SK-N-DZ (cell line): ENCODE results near the gene BTBD9.

Experiments
- DNase-seq: peaks from one replicate; pipeline ENCODE4 v3.0.0-alpha.2; 2015; ENCODE audit warnings: low spot score

BTBD9 gene

GRCh38 chr6:38555606-38556005 is 84.1 kb downstream of the BTBD9 start:
- no peak for DNase-seq

- DNase-seq: no peak
These were observed 84.9 kb downstream of the BTBD9 start for GRCh38 chr6:38554700-38555413.

- no peak for DNase-seq
These were observed 85.7 kb downstream of the BTBD9 start for GRCh38 chr6:38554014-38554413.

- DNase-seq: no peak
These were observed 87.6 kb downstream of the BTBD9 start for GRCh38 chr6:38552121-38552520.

GRCh38 chr6:38549795-38550194 is 89.9 kb downstream of the BTBD9 start:
- no peak for DNase-seq

- no peak for DNase-seq
These were observed 90.5 kb downstream of the BTBD9 start for GRCh38 chr6:38549180-38549579.

- DNase-seq: no peak
These were observed 96.7 kb downstream of the BTBD9 start for GRCh38 chr6:38543022-38543421.

GRCh38 chr6:38542031-38542430 is 97.7 kb downstream of the BTBD9 start:
- no peak for DNase-seq

GRCh38 chr6:38533064-38533463 is 106.7 kb downstream of the BTBD9 start:
- DNase-seq: no peak

- DNase-seq: no peak
These were observed 108.6 kb downstream of the BTBD9 start for GRCh38 chr6:38531134-38531533.

- DNase-seq: no peak
These were observed 111.3 kb downstream of the BTBD9 start for GRCh38 chr6:38528196-38528965.

- DNase-seq: no peak
These were observed 112.4 kb downstream of the BTBD9 start for GRCh38 chr6:38527371-38527770.

- no peak for DNase-seq
These were observed 113.8 kb downstream of the BTBD9 start for GRCh38 chr6:38525888-38526287.

GRCh38 chr6:38524436-38525145 is 115.1 kb downstream of the BTBD9 start:
- DNase-seq: no peak

GRCh38 chr6:38522322-38522721 is 117.4 kb downstream of the BTBD9 start:
- no peak for DNase-seq

GRCh38 chr6:38518511-38519304 is 121.0 kb downstream of the BTBD9 start:
- DNase-seq: peak; percentile 59

GRCh38 chr6:38517005-38517404 is 122.7 kb downstream of the BTBD9 start:
- no peak for DNase-seq

GRCh38 chr6:38514399-38514798 is 125.3 kb downstream of the BTBD9 start:
- DNase-seq: no peak

GRCh38 chr6:38512211-38512610 is 127.5 kb downstream of the BTBD9 start:
- no peak for DNase-seq

- DNase-seq: no peak
These were observed 129.5 kb downstream of the BTBD9 start for GRCh38 chr6:38510205-38510604.

- DNase-seq: no peak
These were observed 130.0 kb downstream of the BTBD9 start for GRCh38 chr6:38509713-38510112.

GRCh38 chr6:38508894-38509293 is 130.8 kb downstream of the BTBD9 start:
- DNase-seq: no peak
